Ovary (tissue), 3 donors: Measurements from ENCODE around the gene BUD13.

Experiments used
- POLR2A ChIP-seq: fragments of 450-650 bp; IDR thresholded peaks from one replicate; pipeline ENCODE4 v1.6.1; 2017; ENCODE audit warnings: antibody characterized with exemption, mild to moderate bottlenecking, moderate library complexity
- TF ChIP-seq, protein P1 (sequence below), 3 donors: fragments of 450-650 bp in 2 of 3; fragments of 200-600 bp in 1 of 3; IDR thresholded peaks; one replicate each; pipeline versions ENCODE4 v1.5.1 to v1.8.0; 2016 to 2022; ENCODE audit warnings: antibody characterized with exemption in 3 of 3, mild to moderate bottlenecking in 1 of 3
- donor health status: DM: no; HTN: no; CAD: no.

- TF ChIP-seq POLR2A, result no peak
- TF ChIP-seq, protein P1, sequence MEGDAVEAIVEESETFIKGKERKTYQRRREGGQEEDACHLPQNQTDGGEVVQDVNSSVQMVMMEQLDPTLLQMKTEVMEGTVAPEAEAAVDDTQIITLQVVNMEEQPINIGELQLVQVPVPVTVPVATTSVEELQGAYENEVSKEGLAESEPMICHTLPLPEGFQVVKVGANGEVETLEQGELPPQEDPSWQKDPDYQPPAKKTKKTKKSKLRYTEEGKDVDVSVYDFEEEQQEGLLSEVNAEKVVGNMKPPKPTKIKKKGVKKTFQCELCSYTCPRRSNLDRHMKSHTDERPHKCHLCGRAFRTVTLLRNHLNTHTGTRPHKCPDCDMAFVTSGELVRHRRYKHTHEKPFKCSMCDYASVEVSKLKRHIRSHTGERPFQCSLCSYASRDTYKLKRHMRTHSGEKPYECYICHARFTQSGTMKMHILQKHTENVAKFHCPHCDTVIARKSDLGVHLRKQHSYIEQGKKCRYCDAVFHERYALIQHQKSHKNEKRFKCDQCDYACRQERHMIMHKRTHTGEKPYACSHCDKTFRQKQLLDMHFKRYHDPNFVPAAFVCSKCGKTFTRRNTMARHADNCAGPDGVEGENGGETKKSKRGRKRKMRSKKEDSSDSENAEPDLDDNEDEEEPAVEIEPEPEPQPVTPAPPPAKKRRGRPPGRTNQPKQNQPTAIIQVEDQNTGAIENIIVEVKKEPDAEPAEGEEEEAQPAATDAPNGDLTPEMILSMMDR (IDR thresholded peaks at IDR 0.05), result no peak
Measured at GRCh38 chr11:116715383-116715782, 57.4 kb downstream of the BUD13 start.
